SU-DHL-6 (cell line): ENCODE measurements around the gene SLX4IP.

Experiments used
- EZH2phosphoT487 ChIP-seq: fragments of 200-600 bp; sonication (generic), shearing (Covaris generic); conservative IDR thresholded peaks from 2 replicates; pipeline ENCODE4 v1.6.1; 2018; ENCODE audit warnings: mild to moderate bottlenecking, antibody characterized with exemption, low read length, moderate library complexity, mixed read lengths
- TF ChIP-seq, protein P1 (sequence below): fragments of 200-600 bp; sonication (generic); IDR thresholded peaks from one replicate; pipeline ENCODE4 v1.5.1; 2017; ENCODE audit warnings: antibody characterized with exemption, mild to moderate bottlenecking, low read length, moderate library complexity; ENCODE audit not compliant: insufficient read depth, poor library complexity, severe bottlenecking

- TF ChIP-seq, protein P1, sequence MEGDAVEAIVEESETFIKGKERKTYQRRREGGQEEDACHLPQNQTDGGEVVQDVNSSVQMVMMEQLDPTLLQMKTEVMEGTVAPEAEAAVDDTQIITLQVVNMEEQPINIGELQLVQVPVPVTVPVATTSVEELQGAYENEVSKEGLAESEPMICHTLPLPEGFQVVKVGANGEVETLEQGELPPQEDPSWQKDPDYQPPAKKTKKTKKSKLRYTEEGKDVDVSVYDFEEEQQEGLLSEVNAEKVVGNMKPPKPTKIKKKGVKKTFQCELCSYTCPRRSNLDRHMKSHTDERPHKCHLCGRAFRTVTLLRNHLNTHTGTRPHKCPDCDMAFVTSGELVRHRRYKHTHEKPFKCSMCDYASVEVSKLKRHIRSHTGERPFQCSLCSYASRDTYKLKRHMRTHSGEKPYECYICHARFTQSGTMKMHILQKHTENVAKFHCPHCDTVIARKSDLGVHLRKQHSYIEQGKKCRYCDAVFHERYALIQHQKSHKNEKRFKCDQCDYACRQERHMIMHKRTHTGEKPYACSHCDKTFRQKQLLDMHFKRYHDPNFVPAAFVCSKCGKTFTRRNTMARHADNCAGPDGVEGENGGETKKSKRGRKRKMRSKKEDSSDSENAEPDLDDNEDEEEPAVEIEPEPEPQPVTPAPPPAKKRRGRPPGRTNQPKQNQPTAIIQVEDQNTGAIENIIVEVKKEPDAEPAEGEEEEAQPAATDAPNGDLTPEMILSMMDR, result no peak
- no peak for TF ChIP-seq EZH2phosphoT487
Observed at GRCh38 chr20:10577648-10578047, 142.5 kb downstream of the SLX4IP start.
